Spinal cord (tissue), 10 donors: ENCODE results near the gene IFNE. TPM values are rescaled to one million over a fixed set of nuclear protein-coding genes. Genes with fewer than 3 reads are reported as not detected.

ENCODE experiments used
- DNase-seq, 6 donors: peaks; one replicate each; pipeline versions ENCODE4 v3.0.0 to v3.0.0-alpha.2; 2013 to 2015; ENCODE audit warnings: low spot score in 6 of 6, low read depth in 4 of 6
- H3K27ac ChIP-seq: one replicate; pipeline ENCODE4 v1.5.1; 2013; ENCODE audit warnings: low read depth, low read length, control low read depth
- H3K27me3 ChIP-seq: one replicate; pipeline ENCODE4 v1.6.1; 2013; ENCODE audit warnings: low read length; ENCODE audit not compliant: control insufficient read depth, insufficient read depth
- H3K36me3 ChIP-seq: one replicate; pipeline ENCODE4 v1.6.1; 2013; ENCODE audit warnings: low read length; ENCODE audit not compliant: control insufficient read depth, insufficient read depth
- H3K4me1 ChIP-seq: one replicate; pipeline ENCODE4 v1.6.1; 2013; ENCODE audit warnings: low read length; ENCODE audit not compliant: control insufficient read depth, insufficient read depth
- H3K4me3 ChIP-seq: one replicate; pipeline ENCODE4 v1.5.1; 2013; ENCODE audit warnings: low read depth, low read length, control low read depth
- H3K9me3 ChIP-seq: one replicate; pipeline ENCODE4 v1.6.1; 2013; ENCODE audit warnings: low read length; ENCODE audit not compliant: control insufficient read depth, insufficient read depth
- WGBS: methylation state at CpG from one replicate; pipeline ENCODE4 v1.1.5; 2013; ENCODE audit warnings: missing lambda C conversion rate; ENCODE audit not compliant: insufficient coverage; 5-methylcytosine and 5-hydroxymethylcytosine counted together
- polyA plus RNA-seq, 2 donors: library from polyadenylated mRNA; unstranded; fragments of 120-200 nt; gene quantifications; one replicate each; pipeline ENCODE4 v1.2.1, GENCODE V29; 2013; ENCODE audit not compliant: insufficient read length in 2 of 2
- small RNA-seq: library from RNA; depleted of rRNA; stranded (forward); fragments of <200 nt; gene quantifications from one replicate; pipeline ENCODE3, GENCODE V24; 2014; ENCODE audit warnings: low replicate concordance
- total RNA-seq, 2 donors: library from RNA; depleted of rRNA in 1 of 2; stranded (reverse); fragments of 120-200 nt in 1 of 2; fragments of >200 nt in 1 of 2; gene quantifications; one replicate each; pipeline versions ENCODE4 v1.2.3 to v1.2.4, GENCODE V29; 2013 to 2014
- donor health status: healthy.

IFNE gene
- total and polyA plus RNA-seq, 4 donors, result 0.17 to 0.18 TPM; not detected in 2

DNA sequence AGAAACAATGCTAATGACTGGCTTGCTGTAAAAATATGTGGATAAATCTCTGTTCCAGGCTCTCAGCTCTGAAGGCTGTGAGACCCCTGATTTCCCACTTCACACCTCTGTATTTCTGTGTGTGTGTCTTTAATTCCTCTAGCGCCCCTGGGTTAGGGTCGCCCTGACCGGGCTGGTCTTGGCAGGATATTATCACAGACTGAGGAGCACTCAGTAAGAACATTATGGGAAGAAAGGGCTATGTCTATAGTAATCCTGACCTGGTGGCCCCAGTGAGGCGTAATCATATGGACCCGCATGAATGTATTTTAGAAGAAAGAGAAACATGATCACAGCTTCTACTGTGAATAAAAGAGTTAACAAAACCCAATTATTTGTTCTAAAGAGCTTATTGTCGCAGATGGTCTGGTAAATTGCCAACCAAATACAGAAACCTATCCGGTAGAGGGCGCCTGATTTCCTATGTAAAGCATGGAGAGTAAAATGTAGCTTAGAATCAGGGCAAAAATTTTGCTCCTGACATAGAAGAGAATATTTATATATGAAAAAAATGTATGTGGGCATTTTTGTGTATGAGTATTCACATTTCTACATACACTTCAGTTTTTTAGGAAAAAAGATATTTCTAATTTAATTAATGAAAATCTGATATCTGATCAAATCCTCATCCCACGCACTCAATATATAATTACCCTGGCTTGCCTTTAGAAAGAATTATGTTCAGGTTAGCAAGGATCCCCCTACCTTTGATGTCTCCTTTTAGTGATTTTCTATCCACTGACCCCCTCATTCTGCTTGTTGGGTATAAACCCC, 47.7 kb downstream of the IFNE start:
- WGBS, result 46% methylated on average over 4 of the region's 9 CpGs
- no peaks in the 10 kb centered on the region for H3K4me1 ChIP-seq
- DNase-seq, result peak in 4 of 6 donors; percentile 4 to 78 (median 40)
- no peak overlapping the region for H3K4me3 ChIP-seq
- H3K27ac ChIP-seq, result no peak overlapping the region
- no peaks in the 10 kb centered on the region for H3K27me3 ChIP-seq
- peaks cover 1% of the 10 kb centered on the region for H3K9me3 ChIP-seq
- no peaks in the 10 kb centered on the region for H3K36me3 ChIP-seq

DNA sequence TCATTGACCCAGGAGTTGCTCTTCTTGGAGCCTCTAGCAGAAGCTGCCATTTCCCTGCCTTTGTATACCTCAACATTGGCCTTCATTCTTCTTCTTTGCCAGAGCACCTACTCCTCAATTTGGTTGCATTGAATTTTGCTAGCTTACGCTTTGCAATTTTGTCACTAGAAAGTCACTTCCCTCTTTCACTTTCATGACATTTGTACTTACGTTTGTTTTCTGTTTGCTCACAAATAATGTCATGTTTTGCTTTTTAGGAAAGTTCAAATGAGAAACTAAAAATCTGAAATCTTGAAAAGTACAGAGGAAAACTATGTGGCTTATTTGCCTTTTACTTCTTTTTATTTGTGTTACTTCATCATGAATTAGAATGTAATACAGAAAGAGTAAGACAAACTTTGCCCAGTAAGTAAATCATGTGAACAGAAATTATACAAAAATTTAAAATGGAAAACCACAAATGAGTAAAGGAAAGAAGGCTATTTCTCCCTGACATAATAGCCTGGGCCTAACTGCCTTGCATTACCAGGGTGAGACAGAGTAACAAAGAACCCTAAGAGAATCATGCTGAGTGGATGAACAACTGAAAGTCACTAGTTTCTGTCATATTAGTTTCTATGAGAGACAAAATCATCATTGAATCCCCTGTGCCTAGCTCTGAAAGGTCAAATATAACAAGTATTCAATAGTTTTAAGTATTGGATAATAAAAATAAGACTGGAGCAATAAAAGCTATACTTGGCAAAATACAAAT, 49.3 kb downstream of the IFNE start:
- Histone ChIP-seq H3K4me3 (no peak overlapping the region), H3K4me1 (no peaks in the 10 kb centered on the region), H3K9me3 (peaks cover 1% of the 10 kb centered on the region), H3K36me3 (no peaks in the 10 kb centered on the region), H3K27me3 (no peaks in the 10 kb centered on the region), H3K27ac (no peak overlapping the region)
- WGBS, result no CpG with 5 or more reads among the region's 2 CpGs
- DNase-seq, result no peak

Small RNAs within 50 kb of the gene (small RNA-seq; reads per million reads assigned to genes)
- gene MIR31, result 14.0 reads per million, percentile 96 among the genes with 10 or more reads in this experiment
- gene RF00157, result not detected

Other genes with a start within 250 kb of the IFNE start
- gene IFNA14, start 242.3 kb downstream of the IFNE start, total RNA-seq, result not detected
- not detected for gene IFNA14, start 242.3 kb downstream of the IFNE start, polyA plus RNA-seq
- gene IFNA5, start 177.0 kb downstream of the IFNE start, total RNA-seq, result not detected
- not detected for gene IFNA5, start 177.0 kb downstream of the IFNE start, polyA plus RNA-seq
- gene KLHL9, start 146.9 kb downstream of the IFNE start, total RNA-seq, result 10 to 100 TPM; 42.2 to 70.6 TPM
- gene KLHL9, start 146.9 kb downstream of the IFNE start, polyA plus RNA-seq, result 10 to 100 TPM; 37.8 to 52.3 TPM
- not detected for gene IFNA6, start 131.4 kb downstream of the IFNE start, total RNA-seq
- not detected for gene IFNA6, start 131.4 kb downstream of the IFNE start, polyA plus RNA-seq
- not detected for gene IFNA13, start 114.3 kb downstream of the IFNE start, total RNA-seq
- not detected for gene IFNA13, start 114.3 kb downstream of the IFNE start, polyA plus RNA-seq
- gene IFNA2, start 96.9 kb downstream of the IFNE start, total RNA-seq, result not detected
- not detected for gene IFNA2, start 96.9 kb downstream of the IFNE start, polyA plus RNA-seq
- not detected for gene IFNA8, start 73.2 kb downstream of the IFNE start, total RNA-seq
- not detected for gene IFNA8, start 73.2 kb downstream of the IFNE start, polyA plus RNA-seq
- gene IFNA1, start 41.9 kb downstream of the IFNE start, total RNA-seq, result not detected
- gene IFNA1, start 41.9 kb downstream of the IFNE start, polyA plus RNA-seq, result not detected